H1 (cell line): Measurements from ENCODE around the gene OTOP1. TPM values are rescaled to one million over a fixed set of nuclear protein-coding genes. Genes with fewer than 3 reads are reported as not detected.

Experiments used
- CTCF ChIA-PET: fragments of 300-600 bp; sonication (Branson Sonifier 250); formaldehyde crosslinking; loops from one replicate; lab custom pipeline; 2021; ENCODE audit not compliant: partially characterized antibody; lab: Charles Lee
- POLR2A ChIA-PET: fragments of 300-600 bp; sonication (Branson Sonifier 250); formaldehyde crosslinking; loops from one replicate; lab custom pipeline; 2021; ENCODE audit warnings: inconsistent platforms; ENCODE audit not compliant: partially characterized antibody; lab: Charles Lee
- DNase-seq, 2 experiments: peaks; one replicate each; pipeline versions ENCODE4 v3.0.0 to v3.0.0-alpha.2; 2010 to 2022; ENCODE audit warnings: low spot score in 2 of 2, low read depth in 1 of 2, mixed read lengths in 1 of 2
- FAIRE-seq: peaks from 2 replicates; lab custom pipeline; 2011; peaks lifted over from hg19 to GRCh38; lab: Jason Lieb, UNC
- H2AFZ ChIP-seq: 2 replicates; pipeline ENCODE4 v1.8.1; 2012; ENCODE audit warnings: low read length, inconsistent platforms
- H2AK5ac ChIP-seq: 2 replicates; pipeline ENCODE4 v1.6.1; 2013; ENCODE audit warnings: low read depth, low read length
- H2BK120ac ChIP-seq: replicated peaks from 2 replicates; pipeline ENCODE3; 2013; ENCODE audit warnings: low read depth, low read length, inconsistent platforms
- H2BK12ac ChIP-seq: 2 replicates; pipeline ENCODE4 v1.6.1; 2013; ENCODE audit warnings: low read depth, low read length
- H2BK15ac ChIP-seq: 2 replicates; pipeline ENCODE4 v1.6.1; 2013; ENCODE audit warnings: low read length
- H2BK20ac ChIP-seq: 2 replicates; pipeline ENCODE4 v1.6.1; 2013; ENCODE audit warnings: low read length
- H2BK5ac ChIP-seq: 2 replicates; pipeline ENCODE4 v1.6.1; 2013; ENCODE audit warnings: low read depth, low read length
- H3K14ac ChIP-seq: 2 replicates; pipeline ENCODE4 v1.6.1; 2013; ENCODE audit warnings: inconsistent platforms; ENCODE audit not compliant: insufficient read length
- H3K18ac ChIP-seq: 2 replicates; pipeline ENCODE4 v1.6.1; 2013; ENCODE audit warnings: low read length; ENCODE audit errors: extremely low read depth
- H3K23ac ChIP-seq: 2 replicates; pipeline ENCODE4 v1.6.1; 2013; ENCODE audit warnings: inconsistent platforms; ENCODE audit not compliant: insufficient read length
- H3K23me2 ChIP-seq: 2 replicates; pipeline ENCODE4 v1.6.1; 2013; ENCODE audit warnings: low read depth, low read length
- H3K27ac ChIP-seq: 2 replicates; pipeline ENCODE4 v1.6.1; 2011; ENCODE audit warnings: low read depth, low read length, inconsistent platforms
- H3K27me3 ChIP-seq, 4 experiments: replicated peaks in 1 of 4; 1 replicate in 1 of 4; 2 replicates in 3 of 4; pipeline versions ENCODE4 v1.6.1 to v1.8.1; 2011 to 2013; ENCODE audit warnings: low read length in 3 of 4, mild to moderate bottlenecking in 3 of 4, inconsistent platforms in 2 of 4, mixed read lengths in 2 of 4, moderate library complexity in 1 of 4; ENCODE audit not compliant: control insufficient read depth in 3 of 4, insufficient read depth in 3 of 4; ENCODE audit errors: extremely low read depth in 1 of 4
- H3K36me3 ChIP-seq, 4 experiments: 2 replicates each; pipeline versions ENCODE4 v1.6.1 to v1.8.1; 2011 to 2013; ENCODE audit warnings: mild to moderate bottlenecking in 4 of 4, low read length in 3 of 4, moderate library complexity in 2 of 4, control low read depth in 1 of 4, inconsistent platforms in 1 of 4; ENCODE audit not compliant: insufficient read depth in 4 of 4, control insufficient read depth in 2 of 4
- H3K4ac ChIP-seq: replicated peaks from 2 replicates; pipeline ENCODE3; 2013; ENCODE audit warnings: low read length, low read depth, mixed read lengths, inconsistent platforms; ENCODE audit not compliant: insufficient read length
- H3K4me1 ChIP-seq, 4 experiments: replicated peaks in 1 of 4; 1 replicate in 1 of 4; 2 replicates in 3 of 4; pipeline versions ENCODE4 v1.6.1 to v1.8.1; 2011 to 2013; ENCODE audit warnings: low read length in 3 of 4, inconsistent platforms in 2 of 4, mixed read lengths in 1 of 4; ENCODE audit not compliant: insufficient read depth in 4 of 4, control insufficient read depth in 3 of 4
- H3K4me2 ChIP-seq, 2 experiments: 2 replicates each; pipeline versions ENCODE4 v1.6.1 to v1.8.1; 2011 to 2013; ENCODE audit warnings: low read depth in 2 of 2, low read length in 2 of 2, control low read depth in 1 of 2, inconsistent platforms in 1 of 2, mild to moderate bottlenecking in 1 of 2; ENCODE audit not compliant: insufficient read depth in 1 of 2
- H3K4me3 ChIP-seq, 4 experiments: fragments of 200-600, 300-600 bp in 1 of 4; sonication (generic), shearing (Covaris generic), sonication (Bioruptor Twin) in 1 of 4; 2 replicates each; pipeline versions ENCODE4 v1.5.1 to v1.8.1; 2011 to 2016; ENCODE audit warnings: low read length in 4 of 4, low read depth in 3 of 4, control low read depth in 2 of 4, inconsistent platforms in 2 of 4, mild to moderate bottlenecking in 2 of 4, mixed read lengths in 1 of 4, moderate library complexity in 1 of 4; ENCODE audit not compliant: insufficient read depth in 2 of 4; ENCODE audit errors: extremely low read depth in 1 of 4
- H3K56ac ChIP-seq: replicated peaks from 2 replicates; pipeline ENCODE3; 2013; ENCODE audit warnings: low read depth, mild to moderate bottlenecking, mixed read lengths, low read length, inconsistent platforms; ENCODE audit not compliant: insufficient read length
- H3K79me1 ChIP-seq: 2 replicates; pipeline ENCODE4 v1.6.1; 2013; ENCODE audit warnings: low read depth, low read length, control low read depth
- H3K79me2 ChIP-seq, 2 experiments: 2 replicates each; pipeline versions ENCODE4 v1.6.1 to v1.8.1; 2012 to 2013; ENCODE audit warnings: low read length in 2 of 2, mild to moderate bottlenecking in 2 of 2, inconsistent platforms in 1 of 2; ENCODE audit not compliant: insufficient read depth in 2 of 2, control insufficient read depth in 1 of 2
- H3K9ac ChIP-seq, 4 experiments: replicated peaks in 1 of 4; 1 replicate in 1 of 4; 2 replicates in 3 of 4; pipeline versions ENCODE4 v1.6.1 to v1.8.1; 2011 to 2013; ENCODE audit warnings: low read depth in 3 of 4, low read length in 3 of 4, control low read depth in 2 of 4, mild to moderate bottlenecking in 2 of 4, moderate library complexity in 2 of 4, inconsistent platforms in 1 of 4; ENCODE audit errors: extremely low read depth in 1 of 4
- H3K9me3 ChIP-seq, 2 experiments: 2 replicates each; pipeline versions ENCODE4 v1.6.1 to v1.8.1; 2012 to 2013; ENCODE audit warnings: mild to moderate bottlenecking in 2 of 2, moderate library complexity in 2 of 2, control low read depth in 1 of 2, inconsistent platforms in 1 of 2, low read depth in 1 of 2, low read length in 1 of 2, mixed read lengths in 1 of 2; ENCODE audit not compliant: insufficient read depth in 2 of 2
- H4K20me1 ChIP-seq, 2 experiments: replicated peaks in 1 of 2; 2 replicates each; pipeline versions ENCODE3 to v1.8.1; 2011 to 2013; ENCODE audit warnings: inconsistent platforms in 2 of 2, low read length in 2 of 2, mild to moderate bottlenecking in 1 of 2; ENCODE audit not compliant: insufficient read depth in 2 of 2, control insufficient read depth in 1 of 2
- H4K5ac ChIP-seq: 2 replicates; pipeline ENCODE4 v1.6.1; 2013; ENCODE audit warnings: low read length, low read depth, mixed read lengths, inconsistent platforms; ENCODE audit not compliant: insufficient read length
- H4K8ac ChIP-seq: 2 replicates; pipeline ENCODE4 v1.8.0; 2013; ENCODE audit warnings: mild to moderate bottlenecking, moderate library complexity, low read length, inconsistent platforms; ENCODE audit not compliant: insufficient read depth; ENCODE audit errors: extremely low read depth
- H4K91ac ChIP-seq: replicated peaks from 2 replicates; pipeline ENCODE3; 2013; ENCODE audit warnings: low read length, mixed read lengths, inconsistent platforms; ENCODE audit not compliant: insufficient read length
- CBX8 ChIP-seq: fragments of 300-800, 300-1000 bp; sonication (generic); IDR thresholded peaks from 2 replicates; pipeline ENCODE4 v1.7.1; 2016; ENCODE audit warnings: low read depth, low read length, borderline replicate concordance
- CHD2 ChIP-seq: IDR thresholded peaks from 2 replicates; pipeline ENCODE4 v1.6.1; 2012; ENCODE audit warnings: low read length, improper control_type of control experiment
- CTBP2 ChIP-seq: IDR thresholded peaks from 2 replicates; pipeline ENCODE4 v1.7.0; 2011; ENCODE audit warnings: borderline replicate concordance, mild to moderate bottlenecking, moderate library complexity, mixed read lengths, low read length; ENCODE audit not compliant: insufficient read depth, insufficient read length
- EGR1 ChIP-seq: IDR thresholded peaks from 2 replicates; pipeline ENCODE4 v1.6.1; 2011; ENCODE audit warnings: low read depth, low read length, borderline replicate concordance
- NRF1 ChIP-seq: IDR thresholded peaks from 2 replicates; pipeline ENCODE4 v1.6.1; 2011; ENCODE audit warnings: mild to moderate bottlenecking, low read depth, low read length, improper control_type of control experiment
- PHF8 ChIP-seq: fragments of 200-600 bp; sonication (generic); conservative IDR thresholded peaks from 2 replicates; pipeline ENCODE4 v1.7.1; 2012; ENCODE audit warnings: low read depth, mild to moderate bottlenecking, inconsistent platforms, low read length, moderate library complexity
- TAF1 ChIP-seq: IDR thresholded peaks from 2 replicates; pipeline ENCODE4 v1.6.1; 2011; ENCODE audit warnings: mild to moderate bottlenecking, low read depth, low read length
- TAF7 ChIP-seq: optimal IDR thresholded peaks from 2 replicates; pipeline ENCODE3; 2011; ENCODE audit warnings: low read depth, mild to moderate bottlenecking, inconsistent platforms, low read length, moderate library complexity, borderline replicate concordance
- WGBS, 2 experiments: shearing (Covaris generic) in 1 of 2; methylation state at CpG; one replicate each; pipeline versions ENCODE4 v1.1.6 to v1.1.7; 2013 to 2015; ENCODE audit warnings: low lambda C conversion rate in 2 of 2, mixed read lengths in 2 of 2, inconsistent platforms in 1 of 2, low coverage in 1 of 2, missing lambda C conversion rate in 1 of 2; ENCODE audit not compliant: insufficient replicate concordance in 2 of 2, insufficient coverage in 1 of 2, insufficient read length in 1 of 2; ENCODE audit errors: extremely low coverage in 1 of 2, missing lambda C conversion rate in 1 of 2; 5-methylcytosine and 5-hydroxymethylcytosine counted together
- polyA plus RNA-seq, 7 experiments: library from polyadenylated mRNA; depleted of rRNA in 3 of 7; stranded (reverse) in 5 of 7; unstranded in 2 of 7; fragments of >200 nt in 5 of 7; fragments of 200-250 nt in 2 of 7; gene quantifications; 1 replicate in 5 of 7; 2 replicates in 1 of 7; 4 replicates in 1 of 7; pipeline versions ENCODE4 v1.2.1 to v1.2.3, GENCODE V29; 2011 to 2013; ENCODE audit warnings: missing spikeins in 2 of 7, mixed read lengths in 2 of 7
- total RNA-seq: library from RNA; stranded (reverse); fragmentation: NEBNext Ultra II Directional; extraction: Animal tissue kit (Norgen Biotek cat#: 25700); gene quantifications from 2 replicates; pipeline ENCODE4 v1.2.1, GENCODE V29; 2021
- TF ChIP-seq, protein P1 (sequence below): IDR thresholded peaks from 2 replicates; pipeline ENCODE4 v1.6.1; 2012; ENCODE audit warnings: inconsistent platforms

Gene OTOP1
- total and polyA plus RNA-seq, 2 of the 8 experiments (the other 6 are each of a cell fraction or from before 2014, with no cell fraction given): not detected

- peaks cover 0 to 2% (median 0%) of the 10 kb centered on the region in 4 experiments; a peak in 1 of 7 replicates for H3K27me3 ChIP-seq
- H3K23me2 ChIP-seq: no peaks in the 10 kb centered on the region
- POLR2A ChIA-PET: interaction anchor here (1.5 kb wide), 1 partner anchor 10 kb away, joined by 3 read pairs; no protein-coding TSS in a partner anchor
- H3K18ac ChIP-seq: no peak overlapping the region
- no peak overlapping the region for H2BK20ac ChIP-seq
- H3K4me2 ChIP-seq: no peak overlapping the region
- no peak overlapping the region for H2AFZ ChIP-seq
- DNase-seq: no peak
- H4K91ac ChIP-seq: no peak overlapping the region
- no peak overlapping the region for H3K23ac ChIP-seq
- no peak overlapping the region for H4K5ac ChIP-seq
- no peak overlapping the region for H3K14ac ChIP-seq
- no peak overlapping the region for H3K4ac ChIP-seq
- H3K4me1 ChIP-seq: no peaks in the 10 kb centered on the region
- CTCF ChIA-PET: no interaction called here
- H2BK120ac ChIP-seq: no peak overlapping the region
- H3K79me1 ChIP-seq: no peaks in the 10 kb centered on the region
- no peak overlapping the region for H3K56ac ChIP-seq
- no peak for FAIRE-seq
- H3K4me3 ChIP-seq: no peak overlapping the region
- no peak overlapping the region for H4K8ac ChIP-seq
- H3K9ac ChIP-seq: no peak overlapping the region
- H3K27ac ChIP-seq: no peak overlapping the region
- no peaks in the 10 kb centered on the region for H3K9me3 ChIP-seq
- H3K36me3 ChIP-seq: peaks cover 8 to 61% (median 29%) of the 10 kb centered on the region in 4 experiments; a peak in 7 of 8 replicates
- WGBS, 2 experiments: 91% methylated on average over 4 of the region's 4 CpGs; no CpG with 5 or more reads in 1 of the 2 experiments
- H3K79me2 ChIP-seq: no peaks in the 10 kb centered on the region
- H2BK12ac ChIP-seq: no peak overlapping the region
- H4K20me1 ChIP-seq: peaks cover 2% of the 10 kb centered on the region in 2 experiments
- no peak overlapping the region for H2BK15ac ChIP-seq
- H2BK5ac ChIP-seq: no peak overlapping the region
- H2AK5ac ChIP-seq: no peak overlapping the region
- TF ChIP-seq CHD2 (no peak), TAF7 (no peak), PHF8 (no peak), CTBP2 (no peak), CBX8 (no peak), EGR1 (no peak), NRF1 (no peak), TAF1 (no peak)
- TF ChIP-seq, protein P1, sequence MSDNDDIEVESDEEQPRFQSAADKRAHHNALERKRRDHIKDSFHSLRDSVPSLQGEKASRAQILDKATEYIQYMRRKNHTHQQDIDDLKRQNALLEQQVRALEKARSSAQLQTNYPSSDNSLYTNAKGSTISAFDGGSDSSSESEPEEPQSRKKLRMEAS: no peak
These were observed 43.1 kb upstream of the OTOP1 start for GRCh38 chr4:4269856-4270255.
